SK-N-SH (cell line): ENCODE data around the gene RNF214. TPM values are rescaled to one million over a fixed set of nuclear protein-coding genes. Genes with fewer than 3 reads are reported as not detected.

Source experiments
- CTCF ChIA-PET: fragments of 300-600, 350-600 bp; formaldehyde crosslinking; extraction: SDS; loops from one replicate; lab custom pipeline; 2021; lab: Yijun Ruan, JAX
- POLR2A ChIA-PET: fragments of 350-600 bp; sonication (Branson Sonifier 250); formaldehyde crosslinking; extraction: SDS; loops from one replicate; lab custom pipeline; 2020; ENCODE audit warnings: antibody characterized with exemption, inconsistent platforms; lab: Yijun Ruan, JAX
- DNase-seq: peaks from one replicate; pipeline ENCODE4 v3.0.0; 2012
- H2AFZ ChIP-seq: fragments of 200-600 bp; sonication (generic); 2 replicates; pipeline ENCODE4 v1.8.1; 2016; ENCODE audit warnings: antibody characterized with exemption, mild to moderate bottlenecking, low read depth
- H3F3A ChIP-seq: fragments of 200-600 bp; sonication (generic); replicated peaks from 2 replicates; pipeline ENCODE3; 2016; ENCODE audit warnings: antibody characterized with exemption, mild to moderate bottlenecking; ENCODE audit not compliant: insufficient read depth
- H3K27ac ChIP-seq, 2 experiments: fragments of 200-500 bp in 1 of 2; fragments of 200-600 bp in 1 of 2; sonication (Bioruptor generic) in 1 of 2; sonication (generic), shearing (Covaris generic) in 1 of 2; 2 replicates each; pipeline versions ENCODE4 v1.5.1 to v1.6.1; 2014 to 2016; ENCODE audit warnings: low read depth in 2 of 2, inconsistent platforms in 1 of 2, low read length in 1 of 2, mild to moderate bottlenecking in 1 of 2, mixed read lengths in 1 of 2
- H3K27me3 ChIP-seq: fragments of 200-600 bp; sonication (generic), shearing (Covaris generic); 2 replicates; pipeline ENCODE4 v1.6.1; 2016; ENCODE audit warnings: mixed run types; ENCODE audit not compliant: insufficient read depth
- H3K36me3 ChIP-seq, 2 experiments: fragments of 200-500 bp in 1 of 2; fragments of 200-600 bp in 1 of 2; sonication (Bioruptor generic) in 1 of 2; sonication (generic) in 1 of 2; replicated peaks in 1 of 2; 2 replicates each; pipeline versions ENCODE3 to v1.5.1; 2014 to 2016; ENCODE audit warnings: low read length in 1 of 2, mild to moderate bottlenecking in 1 of 2; ENCODE audit not compliant: insufficient read depth in 2 of 2, control insufficient read depth in 1 of 2
- H3K4me1 ChIP-seq, 2 experiments: fragments of 200-500 bp in 1 of 2; fragments of 200-600 bp in 1 of 2; sonication (Bioruptor generic) in 1 of 2; sonication (generic), shearing (Covaris generic) in 1 of 2; 2 replicates each; pipeline versions ENCODE4 v1.5.1 to v1.6.1; 2014 to 2016; ENCODE audit warnings: low read depth in 1 of 2, low read length in 1 of 2, mixed run types in 1 of 2; ENCODE audit not compliant: insufficient read depth in 2 of 2, control insufficient read depth in 1 of 2
- H3K4me2 ChIP-seq: fragments of 200-600 bp; sonication (generic), shearing (Covaris generic); 2 replicates; pipeline ENCODE4 v1.6.1; 2017; ENCODE audit warnings: mixed run types
- H3K4me3 ChIP-seq, 2 experiments: fragments of 200-500 bp in 1 of 2; fragments of 200-600 bp in 1 of 2; sonication (Bioruptor generic) in 1 of 2; sonication (generic), shearing (Covaris generic) in 1 of 2; 2 replicates each; pipeline versions ENCODE4 v1.5.1 to v1.8.1; 2014 to 2016; ENCODE audit warnings: low read depth in 2 of 2, inconsistent platforms in 1 of 2, low read length in 1 of 2, mild to moderate bottlenecking in 1 of 2, mixed read lengths in 1 of 2, moderate library complexity in 1 of 2
- H3K79me2 ChIP-seq: fragments of 200-600 bp; sonication (generic); 2 replicates; pipeline ENCODE4 v1.8.1; 2017; ENCODE audit warnings: mild to moderate bottlenecking; ENCODE audit not compliant: insufficient read depth
- H3K9ac ChIP-seq: fragments of 200-600 bp; sonication (generic); 2 replicates; pipeline ENCODE4 v1.6.1; 2017; ENCODE audit warnings: mixed run types
- H3K9me2 ChIP-seq: fragments of 200-600 bp; sonication (generic); 2 replicates; pipeline ENCODE4 v1.6.1; 2017; ENCODE audit warnings: mixed run types
- H3K9me3 ChIP-seq: fragments of 200-600 bp; sonication (generic); 2 replicates; pipeline ENCODE4 v1.6.1; 2017; ENCODE audit warnings: mixed run types, mild to moderate bottlenecking, moderate library complexity
- H4K20me1 ChIP-seq: fragments of 200-600 bp; sonication (generic); 2 replicates; pipeline ENCODE4 v1.6.1; 2017; ENCODE audit warnings: mild to moderate bottlenecking, mixed run types; ENCODE audit not compliant: insufficient read depth
- CHD2 ChIP-seq: fragments of 150-350 bp; IDR thresholded peaks from 2 replicates; pipeline ENCODE4 v1.6.1; 2018; ENCODE audit warnings: low read length; ENCODE audit not compliant: partially characterized antibody
- ELF1 ChIP-seq: IDR thresholded peaks from 2 replicates; pipeline ENCODE4 v1.4.0; 2012
- EP300 ChIP-seq, 2 experiments: IDR thresholded peaks; 2 replicates each; pipeline versions ENCODE4 v1.4.0 to v1.6.1; 2012; ENCODE audit warnings: borderline replicate concordance in 1 of 2, low read depth in 1 of 2, low read length in 1 of 2
- FOSL2 ChIP-seq: IDR thresholded peaks from 2 replicates; pipeline ENCODE4 v1.4.0; 2012; ENCODE audit warnings: low read depth, mild to moderate bottlenecking, moderate library complexity, borderline replicate concordance
- GABPA ChIP-seq: IDR thresholded peaks from 2 replicates; pipeline ENCODE4 v1.4.0; 2012; ENCODE audit warnings: low read depth, mild to moderate bottlenecking
- GATA2 ChIP-seq: sonication (generic); formaldehyde crosslinking; IDR thresholded peaks from 2 replicates; pipeline ENCODE4 v1.5.0; 2020; ENCODE audit warnings: mild to moderate bottlenecking, missing genetic modification reagents
- JUND ChIP-seq: IDR thresholded peaks from 2 replicates; pipeline ENCODE4 v1.4.0; 2012
- MEF2A ChIP-seq: IDR thresholded peaks from 2 replicates; pipeline ENCODE4 v1.4.0; 2012; ENCODE audit warnings: low read depth, borderline replicate concordance
- NFIC ChIP-seq: IDR thresholded peaks from 2 replicates; pipeline ENCODE4 v1.4.0; 2012; ENCODE audit warnings: borderline replicate concordance
- NRF1 ChIP-seq: IDR thresholded peaks from 2 replicates; pipeline ENCODE4 v1.6.1; 2012; ENCODE audit warnings: low read depth, mild to moderate bottlenecking, low read length
- POLR2AphosphoS5 ChIP-seq: IDR thresholded peaks from 2 replicates; pipeline ENCODE4 v1.6.1; 2012; ENCODE audit warnings: low read depth, low read length
- RXRA ChIP-seq: IDR thresholded peaks from 2 replicates; pipeline ENCODE4 v1.4.0; 2012; ENCODE audit warnings: low read depth, mild to moderate bottlenecking, borderline replicate concordance
- SIN3A ChIP-seq: IDR thresholded peaks from 2 replicates; pipeline ENCODE4 v1.6.1; 2012; ENCODE audit warnings: low read depth, mild to moderate bottlenecking, low read length, moderate library complexity, borderline replicate concordance
- TAF1 ChIP-seq: IDR thresholded peaks from 2 replicates; pipeline ENCODE4 v1.6.1; 2012; ENCODE audit warnings: low read depth, mild to moderate bottlenecking, low read length, moderate library complexity, borderline replicate concordance
- TCF12 ChIP-seq: IDR thresholded peaks from 2 replicates; pipeline ENCODE4 v1.4.0; 2012
- TEAD4 ChIP-seq: IDR thresholded peaks from 2 replicates; pipeline ENCODE4 v1.4.0; 2012; ENCODE audit warnings: mild to moderate bottlenecking, borderline replicate concordance; ENCODE audit not compliant: insufficient read depth
- WGBS: methylation state at CpG from one replicate; pipeline ENCODE4 v1.1.6; 2017; ENCODE audit warnings: low lambda C conversion rate; 5-methylcytosine and 5-hydroxymethylcytosine counted together
- polyA plus RNA-seq, 3 experiments: library from polyadenylated mRNA; depleted of rRNA; stranded (reverse); fragments of >200 nt; gene quantifications; 2 replicates each; pipeline ENCODE4 v1.2.3, GENCODE V29; 2012
- TF ChIP-seq, protein P1 (sequence below): fragments of 150-350 bp; IDR thresholded peaks from 2 replicates; pipeline ENCODE4 v1.6.1; 2016; ENCODE audit warnings: mild to moderate bottlenecking, low read depth, low read length
- TF ChIP-seq, protein P2 (sequence below): IDR thresholded peaks from 2 replicates; pipeline ENCODE4 v1.4.0; 2012; ENCODE audit warnings: low read depth, borderline replicate concordance
- TF ChIP-seq, protein P3 (sequence below): fragments of 200-600 bp; sonication (generic); IDR thresholded peaks from 2 replicates; pipeline ENCODE4 v1.6.1; 2017; ENCODE audit warnings: antibody characterized with exemption, mild to moderate bottlenecking, moderate library complexity
- TF ChIP-seq, protein P4 (sequence below): IDR thresholded peaks from 2 replicates; pipeline ENCODE4 v1.6.1; 2012; ENCODE audit warnings: mild to moderate bottlenecking, low read depth, low read length, moderate library complexity
- TF ChIP-seq, protein P5 (sequence below): IDR thresholded peaks from 2 replicates; pipeline ENCODE4 v1.4.0; 2012; ENCODE audit warnings: low read depth

The RNF214 gene
- polyA plus RNA-seq, 1 of the 3 experiments (the other 2 are of a cell fraction): 15.4 TPM

DNA sequence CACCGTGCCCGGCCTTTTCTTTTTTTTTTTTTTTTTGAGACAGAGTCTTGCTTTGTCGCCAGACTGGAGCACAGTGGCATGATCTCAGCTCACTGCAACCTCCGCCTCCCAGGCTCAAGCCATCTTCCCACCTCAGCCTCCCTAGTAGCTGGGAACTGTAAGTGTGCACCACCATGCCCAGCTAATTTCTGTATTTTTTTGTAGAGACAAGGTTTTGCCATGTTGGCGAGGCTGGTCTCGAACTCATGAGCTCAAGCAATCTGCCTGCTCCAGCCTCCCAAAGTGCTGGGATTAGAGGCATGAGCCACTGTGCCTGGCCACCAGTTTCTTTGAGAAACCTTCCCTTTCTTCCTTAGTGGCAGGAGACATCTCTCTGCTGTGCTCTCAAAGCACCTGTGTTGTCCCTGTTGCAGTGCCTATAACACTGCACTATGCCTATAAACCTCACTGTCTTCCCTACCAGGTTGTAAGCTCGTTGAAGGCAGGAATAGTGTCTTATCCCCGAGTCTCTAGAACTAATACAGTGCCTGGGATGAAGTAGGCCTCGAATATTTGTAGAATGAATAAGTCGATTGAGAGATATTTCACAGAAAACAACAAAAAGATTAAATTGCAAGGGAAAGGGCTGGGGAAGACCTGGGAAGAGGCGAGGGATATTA, 19.6 kb upstream of the RNF214 start (continued):
- TF ChIP-seq MEF2A (no peak), JUND (no peak), TAF1 (no peak), POLR2AphosphoS5 (no peak), GATA2 (no peak), GABPA (no peak), EP300 (IDR thresholded peaks at IDR 0.05; ENCODE audit: borderline replicate concordance in 1 of 2, low read depth in 1 of 2, low read length in 1 of 2) (no peak), NFIC (no peak), CHD2 (no peak)
- TF ChIP-seq, protein P1, sequence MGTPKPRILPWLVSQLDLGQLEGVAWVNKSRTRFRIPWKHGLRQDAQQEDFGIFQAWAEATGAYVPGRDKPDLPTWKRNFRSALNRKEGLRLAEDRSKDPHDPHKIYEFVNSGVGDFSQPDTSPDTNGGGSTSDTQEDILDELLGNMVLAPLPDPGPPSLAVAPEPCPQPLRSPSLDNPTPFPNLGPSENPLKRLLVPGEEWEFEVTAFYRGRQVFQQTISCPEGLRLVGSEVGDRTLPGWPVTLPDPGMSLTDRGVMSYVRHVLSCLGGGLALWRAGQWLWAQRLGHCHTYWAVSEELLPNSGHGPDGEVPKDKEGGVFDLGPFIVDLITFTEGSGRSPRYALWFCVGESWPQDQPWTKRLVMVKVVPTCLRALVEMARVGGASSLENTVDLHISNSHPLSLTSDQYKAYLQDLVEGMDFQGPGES: no peak

DNA sequence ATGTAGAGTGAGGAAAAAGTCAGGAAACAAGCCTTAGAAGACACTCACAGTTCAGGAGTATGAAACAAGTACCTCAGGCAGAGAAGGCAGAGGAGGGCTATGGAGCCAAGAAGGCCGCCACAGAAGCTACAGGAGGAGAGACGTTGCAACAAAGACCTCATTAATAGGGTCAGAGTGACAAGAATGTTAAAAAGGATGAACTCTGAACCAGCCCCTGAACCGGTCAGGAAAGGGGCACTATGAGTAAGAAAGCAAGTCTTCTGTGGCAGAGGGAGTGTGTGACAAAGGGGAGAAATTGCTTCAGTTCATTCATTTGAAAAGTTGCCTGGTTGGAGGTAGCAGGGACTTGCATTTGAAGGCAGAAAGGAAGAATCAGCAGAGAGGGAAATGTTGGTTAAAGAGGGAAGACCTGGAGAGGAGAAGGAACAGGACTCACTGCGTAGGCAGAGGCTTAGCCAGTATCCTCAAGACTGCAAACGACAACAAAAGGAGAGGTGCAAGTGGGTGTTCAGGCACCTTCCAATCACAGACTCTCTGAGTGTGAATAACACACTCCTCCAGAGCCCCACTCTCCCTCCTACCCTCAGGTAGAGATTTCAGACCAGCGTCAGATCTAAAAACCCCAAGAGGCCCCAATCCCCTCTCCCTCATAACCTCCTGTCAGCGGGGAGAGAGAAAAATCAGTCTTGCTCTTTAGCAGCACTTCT, 17.9 kb upstream of the RNF214 start:
- H3F3A ChIP-seq: peaks cover 18% of the 10 kb centered on the region
- TF ChIP-seq ELF1: no peak
- TF ChIP-seq POLR2AphosphoS5: no peak
- TF ChIP-seq, protein P2, sequence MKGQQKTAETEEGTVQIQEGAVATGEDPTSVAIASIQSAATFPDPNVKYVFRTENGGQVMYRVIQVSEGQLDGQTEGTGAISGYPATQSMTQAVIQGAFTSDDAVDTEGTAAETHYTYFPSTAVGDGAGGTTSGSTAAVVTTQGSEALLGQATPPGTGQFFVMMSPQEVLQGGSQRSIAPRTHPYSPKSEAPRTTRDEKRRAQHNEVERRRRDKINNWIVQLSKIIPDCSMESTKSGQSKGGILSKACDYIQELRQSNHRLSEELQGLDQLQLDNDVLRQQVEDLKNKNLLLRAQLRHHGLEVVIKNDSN: no peak
- no peak for TF ChIP-seq GATA2
- TF ChIP-seq NRF1: no peak
- no peak for TF ChIP-seq NFIC
- no peak for TF ChIP-seq FOSL2
- TF ChIP-seq, protein P3, sequence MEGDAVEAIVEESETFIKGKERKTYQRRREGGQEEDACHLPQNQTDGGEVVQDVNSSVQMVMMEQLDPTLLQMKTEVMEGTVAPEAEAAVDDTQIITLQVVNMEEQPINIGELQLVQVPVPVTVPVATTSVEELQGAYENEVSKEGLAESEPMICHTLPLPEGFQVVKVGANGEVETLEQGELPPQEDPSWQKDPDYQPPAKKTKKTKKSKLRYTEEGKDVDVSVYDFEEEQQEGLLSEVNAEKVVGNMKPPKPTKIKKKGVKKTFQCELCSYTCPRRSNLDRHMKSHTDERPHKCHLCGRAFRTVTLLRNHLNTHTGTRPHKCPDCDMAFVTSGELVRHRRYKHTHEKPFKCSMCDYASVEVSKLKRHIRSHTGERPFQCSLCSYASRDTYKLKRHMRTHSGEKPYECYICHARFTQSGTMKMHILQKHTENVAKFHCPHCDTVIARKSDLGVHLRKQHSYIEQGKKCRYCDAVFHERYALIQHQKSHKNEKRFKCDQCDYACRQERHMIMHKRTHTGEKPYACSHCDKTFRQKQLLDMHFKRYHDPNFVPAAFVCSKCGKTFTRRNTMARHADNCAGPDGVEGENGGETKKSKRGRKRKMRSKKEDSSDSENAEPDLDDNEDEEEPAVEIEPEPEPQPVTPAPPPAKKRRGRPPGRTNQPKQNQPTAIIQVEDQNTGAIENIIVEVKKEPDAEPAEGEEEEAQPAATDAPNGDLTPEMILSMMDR: no peak
- TF ChIP-seq TEAD4: no peak
- no peak for TF ChIP-seq RXRA
- no peak for TF ChIP-seq SIN3A
- TF ChIP-seq, protein P4, sequence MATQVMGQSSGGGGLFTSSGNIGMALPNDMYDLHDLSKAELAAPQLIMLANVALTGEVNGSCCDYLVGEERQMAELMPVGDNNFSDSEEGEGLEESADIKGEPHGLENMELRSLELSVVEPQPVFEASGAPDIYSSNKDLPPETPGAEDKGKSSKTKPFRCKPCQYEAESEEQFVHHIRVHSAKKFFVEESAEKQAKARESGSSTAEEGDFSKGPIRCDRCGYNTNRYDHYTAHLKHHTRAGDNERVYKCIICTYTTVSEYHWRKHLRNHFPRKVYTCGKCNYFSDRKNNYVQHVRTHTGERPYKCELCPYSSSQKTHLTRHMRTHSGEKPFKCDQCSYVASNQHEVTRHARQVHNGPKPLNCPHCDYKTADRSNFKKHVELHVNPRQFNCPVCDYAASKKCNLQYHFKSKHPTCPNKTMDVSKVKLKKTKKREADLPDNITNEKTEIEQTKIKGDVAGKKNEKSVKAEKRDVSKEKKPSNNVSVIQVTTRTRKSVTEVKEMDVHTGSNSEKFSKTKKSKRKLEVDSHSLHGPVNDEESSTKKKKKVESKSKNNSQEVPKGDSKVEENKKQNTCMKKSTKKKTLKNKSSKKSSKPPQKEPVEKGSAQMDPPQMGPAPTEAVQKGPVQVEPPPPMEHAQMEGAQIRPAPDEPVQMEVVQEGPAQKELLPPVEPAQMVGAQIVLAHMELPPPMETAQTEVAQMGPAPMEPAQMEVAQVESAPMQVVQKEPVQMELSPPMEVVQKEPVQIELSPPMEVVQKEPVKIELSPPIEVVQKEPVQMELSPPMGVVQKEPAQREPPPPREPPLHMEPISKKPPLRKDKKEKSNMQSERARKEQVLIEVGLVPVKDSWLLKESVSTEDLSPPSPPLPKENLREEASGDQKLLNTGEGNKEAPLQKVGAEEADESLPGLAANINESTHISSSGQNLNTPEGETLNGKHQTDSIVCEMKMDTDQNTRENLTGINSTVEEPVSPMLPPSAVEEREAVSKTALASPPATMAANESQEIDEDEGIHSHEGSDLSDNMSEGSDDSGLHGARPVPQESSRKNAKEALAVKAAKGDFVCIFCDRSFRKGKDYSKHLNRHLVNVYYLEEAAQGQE: no peak
- no peak for TF ChIP-seq JUND
- no peak for TF ChIP-seq MEF2A
- no peak for TF ChIP-seq TCF12
- TF ChIP-seq GABPA: no peak
- TF ChIP-seq, protein P5, sequence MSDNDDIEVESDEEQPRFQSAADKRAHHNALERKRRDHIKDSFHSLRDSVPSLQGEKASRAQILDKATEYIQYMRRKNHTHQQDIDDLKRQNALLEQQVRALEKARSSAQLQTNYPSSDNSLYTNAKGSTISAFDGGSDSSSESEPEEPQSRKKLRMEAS: no peak
- no peak overlapping the region for H3K4me2 ChIP-seq
- H3K9ac ChIP-seq: no peak overlapping the region
- no peaks in the 10 kb centered on the region for H4K20me1 ChIP-seq
- no peak overlapping the region for H3K27ac ChIP-seq
- H3K9me2 ChIP-seq: no peaks in the 10 kb centered on the region
- POLR2A ChIA-PET: interaction anchor here (1.2 kb wide), 1 partner anchor 11 kb away, joined by 3 read pairs; no protein-coding TSS in a partner anchor
- DNase-seq: no peak
- no peaks in the 10 kb centered on the region for H3K4me1 ChIP-seq
- no peaks in the 10 kb centered on the region for H3K27me3 ChIP-seq
- WGBS: 97% methylated on average over 7 of the region's 7 CpGs
- CTCF ChIA-PET: no interaction called here
- H3K79me2 ChIP-seq: no peaks in the 10 kb centered on the region
- no peaks in the 10 kb centered on the region for H3K9me3 ChIP-seq
- no peak overlapping the region for H2AFZ ChIP-seq
- no peak overlapping the region for H3K4me3 ChIP-seq
- H3K36me3 ChIP-seq: peaks cover 18 to 45% of the 10 kb centered on the region in 2 experiments
